HepG2 (cell line): ENCODE results near the gene SLIT3. TPM values are rescaled to one million over a fixed set of nuclear protein-coding genes. Genes with fewer than 3 reads are reported as not detected.

Experiments
- CERS6 ChIP-seq: sonication (generic); formaldehyde crosslinking; IDR thresholded peaks from 2 replicates; pipeline ENCODE4 v1.5.0; 2020; ENCODE audit warnings: missing genetic modification reagents
- CREB3 ChIP-seq: sonication (generic); formaldehyde crosslinking; IDR thresholded peaks from 2 replicates; pipeline ENCODE4 v1.5.0; 2020; ENCODE audit warnings: missing genetic modification reagents
- ESRRA ChIP-seq: sonication (generic); formaldehyde crosslinking; IDR thresholded peaks from 2 replicates; pipeline ENCODE4 v1.5.1; 2020; ENCODE audit warnings: mild to moderate bottlenecking, low read depth, missing genetic modification reagents
- GTF2F1 ChIP-seq: fragments of 150-350 bp; IDR thresholded peaks from 2 replicates; pipeline ENCODE4 v1.6.1; 2014; ENCODE audit warnings: low read length
- HNF1B ChIP-seq: sonication (generic); formaldehyde crosslinking; IDR thresholded peaks from 2 replicates; pipeline ENCODE4 v1.5.1; 2020; ENCODE audit warnings: mild to moderate bottlenecking, moderate library complexity, missing genetic modification reagents
- NR2C2 ChIP-seq: sonication (generic); formaldehyde crosslinking; IDR thresholded peaks from 2 replicates; pipeline ENCODE4 v1.4.0; 2020; ENCODE audit warnings: missing genetic modification reagents, mild to moderate bottlenecking, moderate library complexity, borderline replicate concordance
- RBM22 ChIP-seq: fragments of 200-400 bp; formaldehyde crosslinking; optimal IDR thresholded peaks from 2 replicates; pipeline ENCODE3; 2017; ENCODE audit warnings: mild to moderate bottlenecking, low read length, moderate library complexity
- SMAD9 ChIP-seq: sonication (generic); formaldehyde crosslinking; IDR thresholded peaks from 2 replicates; pipeline ENCODE4 v1.5.1; 2020; ENCODE audit warnings: mild to moderate bottlenecking, missing genetic modification reagents
- ZBTB39 ChIP-seq: sonication (generic); formaldehyde crosslinking; IDR thresholded peaks from 2 replicates; pipeline ENCODE4 v1.5.0; 2020; ENCODE audit warnings: missing genetic modification reagents
- ZNF276 ChIP-seq: sonication (generic); formaldehyde crosslinking; IDR thresholded peaks from 2 replicates; pipeline ENCODE4 v1.4.0; 2020; ENCODE audit warnings: mild to moderate bottlenecking, low read depth, missing genetic modification reagents
- ZNF343 ChIP-seq: sonication (generic); formaldehyde crosslinking; IDR thresholded peaks from 2 replicates; pipeline ENCODE4 v1.4.0; 2020; ENCODE audit warnings: mild to moderate bottlenecking, missing genetic modification reagents
- ZNF446 ChIP-seq: sonication (generic); formaldehyde crosslinking; IDR thresholded peaks from 2 replicates; pipeline ENCODE4 v1.5.0; 2020; ENCODE audit warnings: mild to moderate bottlenecking, missing genetic modification reagents
- ZNF580 ChIP-seq: IDR thresholded peaks from 2 replicates; pipeline ENCODE4 v1.6.1; 2016; ENCODE audit warnings: low read depth, borderline replicate concordance
- ZNF747 ChIP-seq: sonication (generic); formaldehyde crosslinking; IDR thresholded peaks from 2 replicates; pipeline ENCODE4 v1.8.1; 2023; ENCODE audit warnings: missing genetic modification reagents, mild to moderate bottlenecking, borderline replicate concordance
- polyA plus RNA-seq, 8 experiments: library from polyadenylated mRNA; depleted of rRNA in 3 of 8; stranded (reverse) in 7 of 8; unstranded in 1 of 8; fragments of >200 nt; fragmentation: Illumina TruSeq in 4 of 8; extraction: Trizol in 4 of 8; gene quantifications; 2 replicates each; pipeline versions ENCODE4 v1.2.1 to v1.2.3, GENCODE V29; 2011 to 2016; ENCODE audit warnings: low read depth in 4 of 8, missing spikeins in 1 of 8, mixed read lengths in 1 of 8; ENCODE audit not compliant: insufficient read depth in 1 of 8
- total RNA-seq, 5 experiments: library from RNA; depleted of rRNA; stranded (reverse); fragments of >200 nt; fragmentation: Illumina TruSeq; extraction: Trizol; gene quantifications; 2 replicates each; pipeline ENCODE4 v1.2.3, GENCODE V29; 2016; ENCODE audit warnings: low read depth in 1 of 5

Gene SLIT3
- total and polyA plus RNA-seq, 2 of the 13 experiments (the other 11 are each of a cell fraction or from before 2014, with no cell fraction given): not detected

GRCh38 chr5:168860081-168860480 is 440.9 kb downstream of the SLIT3 start (continued):
- no peak for TF ChIP-seq CREB3 (CRISPR knock-in tag)
- no peak for TF ChIP-seq CERS6 (CRISPR knock-in tag)
- no peak for TF ChIP-seq GTF2F1
- TF ChIP-seq RBM22: no peak
- no peak for TF ChIP-seq HNF1B (CRISPR knock-in tag)
- TF ChIP-seq SMAD9 (CRISPR knock-in tag): no peak
- no peak for TF ChIP-seq NR2C2 (CRISPR knock-in tag)
- TF ChIP-seq ZNF446 (CRISPR knock-in tag): no peak
- TF ChIP-seq ZNF343: no peak
- TF ChIP-seq ZBTB39 (CRISPR knock-in tag): no peak
- TF ChIP-seq ZNF276 (CRISPR knock-in tag): no peak
- no peak for TF ChIP-seq ESRRA (CRISPR knock-in tag)
- no peak for TF ChIP-seq ZNF747 (CRISPR knock-in tag)
- TF ChIP-seq ZNF580 (CRISPR knock-in tag): no peak
- TF ChIP-seq, all 625 proteins: peak for 0
